ENCODE data around the gene GPR137C.

Gene GPR137C

GRCh38 chr14:52640137-52640536 is 87.5 kb downstream of the GPR137C start:
- no peak for DNase-seq (ENCODE audit: low spot score)

GRCh38 chr14:52641745-52642144 is 89.1 kb downstream of the GPR137C start:
- Histone ChIP-seq H3K14ac (ENCODE audit: low read length) (no peak overlapping the region), H3K23ac (ENCODE audit: low read depth, low read length, poor library complexity) (no peak overlapping the region), H3K18ac (ENCODE audit: low read length) (no peak overlapping the region), H3K4me3 (ENCODE audit: low read length in 2 of 2) (no peak overlapping the region), H2BK12ac (ENCODE audit: low read length) (no peak overlapping the region), H3K4me1 (ENCODE audit: control insufficient read depth in 2 of 2, insufficient read depth in 1 of 2, low read depth in 1 of 2, low read length in 2 of 2) (no peaks in the 10 kb centered on the region), H4K8ac (ENCODE audit: low read depth, low read length) (no peak overlapping the region), H3K79me1 (ENCODE audit: low read depth, low read length) (no peaks in the 10 kb centered on the region), H3K36me3 (replicated peaks in 1 of 2; ENCODE audit: control insufficient read depth in 2 of 2, insufficient read depth in 2 of 2, low read length in 2 of 2) (peaks cover 2 to 57% of the 10 kb centered on the region in 2 donors), H3K9me3 (replicated peaks in 1 of 2; ENCODE audit: control insufficient read depth in 2 of 2, insufficient read depth in 1 of 2, low read depth in 1 of 2, low read length in 2 of 2) (no peaks in the 10 kb centered on the region), H2AK5ac (ENCODE audit: low read depth, low read length) (no peak overlapping the region), H3K4ac (ENCODE audit: low read length) (no peak overlapping the region), H3K27ac (replicated peaks; ENCODE audit: low read length) (no peak overlapping the region), H3K9ac (ENCODE audit: low read depth, low read length, poor library complexity) (no peak overlapping the region), H2AFZ (ENCODE audit: low read length) (no peak overlapping the region), H2BK120ac (ENCODE audit: low read depth, low read length) (no peak overlapping the region), H2BK15ac (ENCODE audit: low read length) (no peak overlapping the region), H3K27me3 (ENCODE audit: control insufficient read depth in 3 of 3, insufficient read depth in 3 of 3, low read depth in 1 of 3, low read length in 3 of 3) (no peaks in the 10 kb centered on the region), H2BK5ac (ENCODE audit: low read length) (no peak overlapping the region), H3K4me2 (ENCODE audit: insufficient read depth, low read length, poor library complexity, severe bottlenecking) (no peak overlapping the region), H4K91ac (ENCODE audit: low read depth, low read length, poor library complexity) (no peak overlapping the region)
- no peak for DNase-seq (ENCODE audit: low spot score)
- WGBS, 2 donors (ENCODE audit: extremely low coverage in 2 of 2, insufficient read length in 2 of 2, insufficient replicate concordance in 1 of 2), result no CpG with 5 or more reads among the region's 1 CpG

More at GRCh38 chr14:52640137-52640536, 87.5 kb downstream of the GPR137C start:
- Histone ChIP-seq H3K36me3 (replicated peaks in 1 of 2; ENCODE audit: control insufficient read depth in 2 of 2, insufficient read depth in 2 of 2, low read length in 2 of 2) (peaks cover 2 to 41% of the 10 kb centered on the region in 2 donors), H3K23ac (ENCODE audit: low read depth, low read length, poor library complexity) (no peak overlapping the region), H3K9ac (ENCODE audit: low read depth, low read length, poor library complexity) (no peak overlapping the region), H2BK12ac (ENCODE audit: low read length) (no peak overlapping the region), H3K4me2 (ENCODE audit: insufficient read depth, low read length, poor library complexity, severe bottlenecking) (no peak overlapping the region), H2BK120ac (ENCODE audit: low read depth, low read length) (no peak overlapping the region), H2BK15ac (ENCODE audit: low read length) (no peak overlapping the region), H3K27ac (replicated peaks; ENCODE audit: low read length) (no peak overlapping the region), H3K4me1 (ENCODE audit: control insufficient read depth in 2 of 2, insufficient read depth in 1 of 2, low read depth in 1 of 2, low read length in 2 of 2) (no peaks in the 10 kb centered on the region), H3K4ac (ENCODE audit: low read length) (no peak overlapping the region), H3K79me1 (ENCODE audit: low read depth, low read length) (no peaks in the 10 kb centered on the region), H4K91ac (ENCODE audit: low read depth, low read length, poor library complexity) (no peak overlapping the region), H3K4me3 (ENCODE audit: low read length in 2 of 2) (no peak overlapping the region), H3K27me3 (ENCODE audit: control insufficient read depth in 3 of 3, insufficient read depth in 3 of 3, low read depth in 1 of 3, low read length in 3 of 3) (no peaks in the 10 kb centered on the region), H3K14ac (ENCODE audit: low read length) (no peak overlapping the region), H3K18ac (ENCODE audit: low read length) (no peak overlapping the region), H2AFZ (ENCODE audit: low read length) (no peak overlapping the region), H3K9me3 (replicated peaks in 1 of 2; ENCODE audit: control insufficient read depth in 2 of 2, insufficient read depth in 1 of 2, low read depth in 1 of 2, low read length in 2 of 2) (no peaks in the 10 kb centered on the region), H2BK5ac (ENCODE audit: low read length) (no peak overlapping the region), H4K8ac (ENCODE audit: low read depth, low read length) (no peak overlapping the region), H2AK5ac (ENCODE audit: low read depth, low read length) (no peak overlapping the region)
- no CpG with 5 or more reads among the region's 4 CpGs for WGBS, 2 donors (ENCODE audit: extremely low coverage in 2 of 2, insufficient read length in 2 of 2, insufficient replicate concordance in 1 of 2)

- Histone ChIP-seq H2BK12ac (ENCODE audit: low read length) (no peak overlapping the region), H2BK5ac (ENCODE audit: low read length) (no peak overlapping the region), H3K18ac (ENCODE audit: low read length) (no peak overlapping the region), H3K4ac (ENCODE audit: low read length) (no peak overlapping the region), H3K9ac (ENCODE audit: low read depth, low read length, poor library complexity) (no peak overlapping the region), H2BK15ac (ENCODE audit: low read length) (no peak overlapping the region), H3K14ac (ENCODE audit: low read length) (no peak overlapping the region), H3K4me3 (ENCODE audit: low read length in 2 of 2) (no peak overlapping the region), H2BK120ac (ENCODE audit: low read depth, low read length) (no peak overlapping the region), H4K91ac (ENCODE audit: low read depth, low read length, poor library complexity) (no peak overlapping the region), H3K9me3 (replicated peaks in 1 of 2; ENCODE audit: control insufficient read depth in 2 of 2, insufficient read depth in 1 of 2, low read depth in 1 of 2, low read length in 2 of 2) (no peaks in the 10 kb centered on the region), H3K79me1 (ENCODE audit: low read depth, low read length) (no peaks in the 10 kb centered on the region), H3K36me3 (replicated peaks in 1 of 2; ENCODE audit: control insufficient read depth in 2 of 2, insufficient read depth in 2 of 2, low read length in 2 of 2) (peaks cover 0 to 82% of the 10 kb centered on the region in 2 donors), H2AFZ (ENCODE audit: low read length) (no peak overlapping the region), H3K4me2 (ENCODE audit: insufficient read depth, low read length, poor library complexity, severe bottlenecking) (no peak overlapping the region), H2AK5ac (ENCODE audit: low read depth, low read length) (no peak overlapping the region), H3K23ac (ENCODE audit: low read depth, low read length, poor library complexity) (no peak overlapping the region), H3K27me3 (ENCODE audit: control insufficient read depth in 3 of 3, insufficient read depth in 3 of 3, low read depth in 1 of 3, low read length in 3 of 3) (no peaks in the 10 kb centered on the region), H3K4me1 (ENCODE audit: control insufficient read depth in 2 of 2, insufficient read depth in 1 of 2, low read depth in 1 of 2, low read length in 2 of 2) (no peaks in the 10 kb centered on the region), H4K8ac (ENCODE audit: low read depth, low read length) (no peak overlapping the region), H3K27ac (replicated peaks; ENCODE audit: low read length) (no peak overlapping the region)
- no peak for DNase-seq (ENCODE audit: low spot score)
- no CpG with 5 or more reads among the region's 1 CpG for WGBS, 2 donors (ENCODE audit: extremely low coverage in 2 of 2, insufficient read length in 2 of 2, insufficient replicate concordance in 1 of 2)
These were observed 96.9 kb downstream of the GPR137C start for GRCh38 chr14:52649511-52649910.

GRCh38 chr14:52650774-52651173 is 98.1 kb downstream of the GPR137C start:
- no peaks in the 10 kb centered on the region for H3K79me1 ChIP-seq (ENCODE audit: low read depth, low read length)

More at GRCh38 chr14:52650774-52651173, 98.1 kb downstream of the GPR137C start:
- no peak overlapping the region for H3K4me2 ChIP-seq (ENCODE audit: insufficient read depth, low read length, poor library complexity, severe bottlenecking)
- H3K23ac ChIP-seq (ENCODE audit: low read depth, low read length, poor library complexity), result no peak overlapping the region
- no peak overlapping the region for H4K91ac ChIP-seq (ENCODE audit: low read depth, low read length, poor library complexity)
- no peak overlapping the region for H2BK120ac ChIP-seq (ENCODE audit: low read depth, low read length)
- no CpG with 5 or more reads among the region's 6 CpGs for WGBS, 2 donors (ENCODE audit: extremely low coverage in 2 of 2, insufficient read length in 2 of 2, insufficient replicate concordance in 1 of 2)
- no peak for DNase-seq (ENCODE audit: low spot score)
- H3K4me1 ChIP-seq (ENCODE audit: control insufficient read depth in 2 of 2, insufficient read depth in 1 of 2, low read depth in 1 of 2, low read length in 2 of 2), result no peaks in the 10 kb centered on the region
- H3K36me3 ChIP-seq (replicated peaks in 1 of 2; ENCODE audit: control insufficient read depth in 2 of 2, insufficient read depth in 2 of 2, low read length in 2 of 2), result peaks cover 0 to 73% of the 10 kb centered on the region in 2 donors
- no peaks in the 10 kb centered on the region for H3K9me3 ChIP-seq (replicated peaks in 1 of 2; ENCODE audit: control insufficient read depth in 2 of 2, insufficient read depth in 1 of 2, low read depth in 1 of 2, low read length in 2 of 2)
- H2BK12ac ChIP-seq (ENCODE audit: low read length), result no peak overlapping the region
- H3K27me3 ChIP-seq (ENCODE audit: control insufficient read depth in 3 of 3, insufficient read depth in 3 of 3, low read depth in 1 of 3, low read length in 3 of 3), result no peaks in the 10 kb centered on the region
- H3K18ac ChIP-seq (ENCODE audit: low read length), result no peak overlapping the region
- H3K4me3 ChIP-seq (ENCODE audit: low read length in 2 of 2), result no peak overlapping the region
- no peak overlapping the region for H3K27ac ChIP-seq (replicated peaks; ENCODE audit: low read length)
- no peak overlapping the region for H4K8ac ChIP-seq (ENCODE audit: low read depth, low read length)
- no peak overlapping the region for H2BK5ac ChIP-seq (ENCODE audit: low read length)
- no peak overlapping the region for H3K14ac ChIP-seq (ENCODE audit: low read length)
- no peak overlapping the region for H3K9ac ChIP-seq (ENCODE audit: low read depth, low read length, poor library complexity)
- H2BK15ac ChIP-seq (ENCODE audit: low read length), result no peak overlapping the region
- H2AFZ ChIP-seq (ENCODE audit: low read length), result no peak overlapping the region
- no peak overlapping the region for H3K4ac ChIP-seq (ENCODE audit: low read length)
- H2AK5ac ChIP-seq (ENCODE audit: low read depth, low read length), result no peak overlapping the region
